ENCODE data around the gene SRD5A3. TPM values are rescaled to one million over a fixed set of nuclear protein-coding genes. Genes with fewer than 3 reads are reported as not detected.

The SRD5A3 gene
- total RNA-seq, 1 experiment from 2014 or later: 39.6 TPM

- H3K9me3 Mint-ChIP-seq (ENCODE audit: low read depth, unreplicated experiment): no peaks in the 10 kb centered on the region
- CTCF ChIA-PET: no interaction called here
- peaks cover 23% of the 10 kb centered on the region for H3K4me1 Mint-ChIP-seq (ENCODE audit: low read depth, unreplicated experiment)
Observed at GRCh38 chr4:55397520-55398321, 51.7 kb downstream of the SRD5A3 start.

GRCh38 chr4:55398461-55398860, 52.4 kb downstream of the SRD5A3 start:
- H3K27ac Mint-ChIP-seq (ENCODE audit: unreplicated experiment): peak overlapping the region; percentile 87
- no peak for DNase-seq
- TF ChIP-seq, protein P1, sequence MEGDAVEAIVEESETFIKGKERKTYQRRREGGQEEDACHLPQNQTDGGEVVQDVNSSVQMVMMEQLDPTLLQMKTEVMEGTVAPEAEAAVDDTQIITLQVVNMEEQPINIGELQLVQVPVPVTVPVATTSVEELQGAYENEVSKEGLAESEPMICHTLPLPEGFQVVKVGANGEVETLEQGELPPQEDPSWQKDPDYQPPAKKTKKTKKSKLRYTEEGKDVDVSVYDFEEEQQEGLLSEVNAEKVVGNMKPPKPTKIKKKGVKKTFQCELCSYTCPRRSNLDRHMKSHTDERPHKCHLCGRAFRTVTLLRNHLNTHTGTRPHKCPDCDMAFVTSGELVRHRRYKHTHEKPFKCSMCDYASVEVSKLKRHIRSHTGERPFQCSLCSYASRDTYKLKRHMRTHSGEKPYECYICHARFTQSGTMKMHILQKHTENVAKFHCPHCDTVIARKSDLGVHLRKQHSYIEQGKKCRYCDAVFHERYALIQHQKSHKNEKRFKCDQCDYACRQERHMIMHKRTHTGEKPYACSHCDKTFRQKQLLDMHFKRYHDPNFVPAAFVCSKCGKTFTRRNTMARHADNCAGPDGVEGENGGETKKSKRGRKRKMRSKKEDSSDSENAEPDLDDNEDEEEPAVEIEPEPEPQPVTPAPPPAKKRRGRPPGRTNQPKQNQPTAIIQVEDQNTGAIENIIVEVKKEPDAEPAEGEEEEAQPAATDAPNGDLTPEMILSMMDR (IDR thresholded peaks at IDR 0.05; ENCODE audit: unreplicated experiment): no peak
- H3K9me3 Mint-ChIP-seq (ENCODE audit: low read depth, unreplicated experiment): no peaks in the 10 kb centered on the region
- CTCF ChIA-PET: interaction anchor here (0.6 to 0.7 kb wide), 3 partner anchors 52 to 111 kb away, joined by 3 to 4 read pairs (median 4); no protein-coding TSS in a partner anchor
- H3K27me3 Mint-ChIP-seq (ENCODE audit: unreplicated experiment): no peaks in the 10 kb centered on the region
- intact Hi-C loops (cut with micrococcal nuclease; ENCODE audit: unreplicated experiment): loop anchor here (5.0 kb wide), 3 partner anchors 51 to 426 kb away; partner anchors contain the start of gene SRD5A3
- peaks cover 23% of the 10 kb centered on the region for H3K4me1 Mint-ChIP-seq (ENCODE audit: low read depth, unreplicated experiment)
- H3K36me3 Mint-ChIP-seq (ENCODE audit: insufficient read depth, unreplicated experiment): peaks cover 57% of the 10 kb centered on the region
- BruUV-seq (replicated peaks): no TSS peak
- H3K4me3 Mint-ChIP-seq (ENCODE audit: low read depth, unreplicated experiment): peak overlapping the region; percentile 81

More at GRCh38 chr4:55397520-55398321, 51.7 kb downstream of the SRD5A3 start:
- BruUV-seq (replicated peaks): no TSS peak
- H3K27ac Mint-ChIP-seq (ENCODE audit: unreplicated experiment): peak overlapping the region; percentile 87
- peak overlapping the region; percentile 81 for H3K4me3 Mint-ChIP-seq (ENCODE audit: low read depth, unreplicated experiment)
- intact Hi-C loops (cut with micrococcal nuclease; ENCODE audit: unreplicated experiment): loop anchor here (5.0 kb wide), 3 partner anchors 50 to 425 kb away; partner anchors contain the start of gene SRD5A3
- TF ChIP-seq, protein P1 (IDR thresholded peaks at IDR 0.05; ENCODE audit: unreplicated experiment): no peak
- no peak for DNase-seq
- peaks cover 57% of the 10 kb centered on the region for H3K36me3 Mint-ChIP-seq (ENCODE audit: insufficient read depth, unreplicated experiment)
- H3K27me3 Mint-ChIP-seq (ENCODE audit: unreplicated experiment): no peaks in the 10 kb centered on the region

DNA sequence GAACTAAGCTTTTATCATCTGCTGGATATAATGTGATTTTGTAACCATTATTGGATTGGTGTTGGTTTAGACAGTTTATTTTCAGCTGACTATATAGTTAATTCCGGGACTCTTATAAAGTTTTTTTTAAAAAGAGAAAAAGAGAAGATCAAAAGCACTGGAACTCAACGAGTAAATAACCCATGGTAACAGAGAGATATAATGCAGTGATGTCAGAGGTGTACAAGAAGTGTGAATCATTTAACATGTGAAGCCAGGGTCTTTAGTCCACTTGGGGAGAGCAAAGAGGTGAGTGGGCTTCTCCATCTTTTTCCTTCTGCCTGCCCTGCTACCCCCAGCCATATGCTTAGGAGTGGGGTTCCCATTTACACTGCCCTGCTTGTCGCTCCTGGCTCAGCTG, 52.9 kb downstream of the SRD5A3 start:
- CTCF ChIA-PET: interaction anchor here (0.6 to 0.7 kb wide), 4 partner anchors 9 to 111 kb away, joined by 3 to 5 read pairs (median 4); no protein-coding TSS in a partner anchor
- Mint-ChIP-seq H3K27ac (ENCODE audit: unreplicated experiment) (peak overlapping the region; percentile 87), H3K9me3 (ENCODE audit: low read depth, unreplicated experiment) (no peaks in the 10 kb centered on the region), H3K4me1 (ENCODE audit: low read depth, unreplicated experiment) (peaks cover 23% of the 10 kb centered on the region), H3K36me3 (ENCODE audit: insufficient read depth, unreplicated experiment) (peaks cover 63% of the 10 kb centered on the region), H3K4me3 (ENCODE audit: low read depth, unreplicated experiment) (peak overlapping the region; percentile 81), H3K27me3 (ENCODE audit: unreplicated experiment) (no peaks in the 10 kb centered on the region)
- TF ChIP-seq, protein P1 (IDR thresholded peaks at IDR 0.05; ENCODE audit: unreplicated experiment): no peak
- no TSS peak for BruUV-seq (replicated peaks)
- intact Hi-C loops (cut with micrococcal nuclease; ENCODE audit: unreplicated experiment): loop anchor here (5.0 kb wide), 3 partner anchors 52 to 427 kb away; partner anchors contain the start of gene SRD5A3
- no peak for DNase-seq

- Mint-ChIP-seq H3K27me3 (ENCODE audit: unreplicated experiment) (no peaks in the 10 kb centered on the region), H3K4me3 (ENCODE audit: low read depth, unreplicated experiment) (peak overlapping the region; percentile 81), H3K9me3 (ENCODE audit: low read depth, unreplicated experiment) (no peaks in the 10 kb centered on the region), H3K4me1 (ENCODE audit: low read depth, unreplicated experiment) (peaks cover 23% of the 10 kb centered on the region), H3K27ac (ENCODE audit: unreplicated experiment) (peak overlapping the region; percentile 87), H3K36me3 (ENCODE audit: insufficient read depth, unreplicated experiment) (peaks cover 66% of the 10 kb centered on the region)
- TF ChIP-seq, protein P1 (IDR thresholded peaks at IDR 0.05; ENCODE audit: unreplicated experiment): no peak
- CTCF ChIA-PET: interaction anchor here (0.6 to 0.7 kb wide), 2 partner anchors 10 to 1749 kb away, joined by 4 to 5 read pairs; no protein-coding TSS in a partner anchor
- no peak for DNase-seq
- intact Hi-C loops (cut with micrococcal nuclease; ENCODE audit: unreplicated experiment): loop anchor here (5.0 kb wide), 3 partner anchors 52 to 427 kb away; partner anchors contain the start of gene SRD5A3
- no TSS peak for BruUV-seq (replicated peaks)
Observed at GRCh38 chr4:55399581-55399980, 53.5 kb downstream of the SRD5A3 start.

Measured in Calu3 (cell line).